HepG2 (cell line): ENCODE data around the gene SEPTIN12. TPM values are rescaled to one million over a fixed set of nuclear protein-coding genes. Genes with fewer than 3 reads are reported as not detected.

ENCODE experiments used
- CCDC6 ChIP-seq: sonication (generic); formaldehyde crosslinking; IDR thresholded peaks from 2 replicates; pipeline ENCODE4 v1.8.1; 2022; ENCODE audit warnings: mild to moderate bottlenecking, missing genetic modification reagents, moderate library complexity
- GATA4 ChIP-seq: sonication (generic); IDR thresholded peaks from 2 replicates; pipeline ENCODE4 v1.6.1; 2016; ENCODE audit warnings: antibody characterized with exemption, low read depth, borderline replicate concordance
- HOXA3 ChIP-seq: sonication (generic); formaldehyde crosslinking; IDR thresholded peaks from 2 replicates; pipeline ENCODE4 v1.5.0; 2020; ENCODE audit warnings: missing genetic modification reagents
- KDM4B ChIP-seq: sonication (generic); formaldehyde crosslinking; IDR thresholded peaks from 2 replicates; pipeline ENCODE4 v1.4.0; 2020; ENCODE audit warnings: missing genetic modification reagents
- MAZ ChIP-seq, 2 experiments: sonication (generic) in 1 of 2; formaldehyde crosslinking in 1 of 2; IDR thresholded peaks; 2 replicates each; pipeline versions ENCODE4 v1.5.0 to v1.6.1; 2012 to 2020; ENCODE audit warnings: low read depth in 2 of 2, mild to moderate bottlenecking in 2 of 2, borderline replicate concordance in 1 of 2, improper control_type of control experiment in 1 of 2, low read length in 1 of 2, missing genetic modification reagents in 1 of 2, moderate library complexity in 1 of 2
- MXD4 ChIP-seq: IDR thresholded peaks from 2 replicates; pipeline ENCODE4 v1.6.1; 2016; ENCODE audit warnings: mild to moderate bottlenecking, missing biosample characterization, missing genetic modification reagents
- MYC ChIP-seq: sonication (generic); formaldehyde crosslinking; IDR thresholded peaks from 2 replicates; pipeline ENCODE4 v1.9.0; 2021; ENCODE audit warnings: missing genetic modification reagents, borderline replicate concordance
- MYNN ChIP-seq: sonication (generic); formaldehyde crosslinking; IDR thresholded peaks from 2 replicates; pipeline ENCODE4 v1.4.0; 2020; ENCODE audit warnings: mild to moderate bottlenecking, low read depth, missing genetic modification reagents
- NR1H2 ChIP-seq: sonication (generic); formaldehyde crosslinking; IDR thresholded peaks from 2 replicates; pipeline ENCODE4 v1.8.1; 2022; ENCODE audit warnings: low read depth, missing genetic modification reagents, borderline replicate concordance
- STAT5B ChIP-seq: sonication (generic); formaldehyde crosslinking; IDR thresholded peaks from 2 replicates; pipeline ENCODE4 v1.4.0; 2020; ENCODE audit warnings: missing genetic modification reagents
- SYNCRIP ChIP-seq: fragments of 200-400 bp; formaldehyde crosslinking; IDR thresholded peaks from 2 replicates; pipeline ENCODE4 v1.6.1; 2018; ENCODE audit warnings: mild to moderate bottlenecking, low read depth, low read length; ENCODE audit not compliant: insufficient read depth
- TCF12 ChIP-seq, 2 experiments: fragments of 450-650 bp in 1 of 2; sonication (generic) in 1 of 2; formaldehyde crosslinking in 1 of 2; IDR thresholded peaks; 2 replicates each; pipeline versions ENCODE4 v1.6.1 to v1.8.0; 2017 to 2022; ENCODE audit warnings: antibody characterized with exemption in 1 of 2, mild to moderate bottlenecking in 1 of 2, missing genetic modification reagents in 1 of 2, moderate library complexity in 1 of 2
- ZBTB10 ChIP-seq: sonication (generic); formaldehyde crosslinking; IDR thresholded peaks from 2 replicates; pipeline ENCODE4 v1.4.0; 2020; ENCODE audit warnings: missing genetic modification reagents, borderline replicate concordance
- ZFY ChIP-seq: sonication (generic); formaldehyde crosslinking; IDR thresholded peaks from 2 replicates; pipeline ENCODE4 v1.4.0; 2020; ENCODE audit warnings: missing genetic modification reagents
- ZNF33A ChIP-seq: sonication (generic); formaldehyde crosslinking; IDR thresholded peaks from 2 replicates; pipeline ENCODE4 v1.5.1; 2020; ENCODE audit warnings: missing genetic modification reagents, mild to moderate bottlenecking, moderate library complexity, borderline replicate concordance
- ZNF430 ChIP-seq: sonication (generic); formaldehyde crosslinking; IDR thresholded peaks from 2 replicates; pipeline ENCODE4 v1.9.0; 2021; ENCODE audit warnings: mild to moderate bottlenecking, missing genetic modification reagents
- ZNF607 ChIP-seq: sonication (generic); formaldehyde crosslinking; IDR thresholded peaks from 2 replicates; pipeline ENCODE4 v1.5.1; 2020; ENCODE audit warnings: missing genetic modification reagents, mild to moderate bottlenecking, borderline replicate concordance
- ZNF615 ChIP-seq: sonication (generic); formaldehyde crosslinking; IDR thresholded peaks from 2 replicates; pipeline ENCODE4 v1.5.0; 2020; ENCODE audit warnings: mild to moderate bottlenecking, missing genetic modification reagents, borderline replicate concordance
- ZNF746 ChIP-seq: sonication (generic); formaldehyde crosslinking; IDR thresholded peaks from 2 replicates; pipeline ENCODE4 v1.8.0; 2022; ENCODE audit warnings: mild to moderate bottlenecking, missing genetic modification reagents
- polyA plus RNA-seq, 8 experiments: library from polyadenylated mRNA; depleted of rRNA in 3 of 8; stranded (reverse) in 7 of 8; unstranded in 1 of 8; fragments of >200 nt; fragmentation: Illumina TruSeq in 4 of 8; extraction: Trizol in 4 of 8; gene quantifications; 2 replicates each; pipeline versions ENCODE4 v1.2.1 to v1.2.3, GENCODE V29; 2011 to 2016; ENCODE audit warnings: low read depth in 4 of 8, missing spikeins in 1 of 8, mixed read lengths in 1 of 8; ENCODE audit not compliant: insufficient read depth in 1 of 8
- total RNA-seq, 5 experiments: library from RNA; depleted of rRNA; stranded (reverse); fragments of >200 nt; fragmentation: Illumina TruSeq; extraction: Trizol; gene quantifications; 2 replicates each; pipeline ENCODE4 v1.2.3, GENCODE V29; 2016; ENCODE audit warnings: low read depth in 1 of 5
- TF ChIP-seq, protein P1 (sequence below): sonication (generic); formaldehyde crosslinking; IDR thresholded peaks from 2 replicates; pipeline ENCODE4 v1.5.1; 2020; ENCODE audit warnings: mild to moderate bottlenecking, missing genetic modification reagents, borderline replicate concordance

Gene SEPTIN12
- total and polyA plus RNA-seq, 2 of the 13 experiments (the other 11 are each of a cell fraction or from before 2014, with no cell fraction given): 0.22 TPM; not detected in 1

GRCh38 chr16:4766875-4767628 lies 21.1 kb downstream of the SEPTIN12 start, which contains the start of gene ZNF500 (continued):
- TF ChIP-seq, protein P1, sequence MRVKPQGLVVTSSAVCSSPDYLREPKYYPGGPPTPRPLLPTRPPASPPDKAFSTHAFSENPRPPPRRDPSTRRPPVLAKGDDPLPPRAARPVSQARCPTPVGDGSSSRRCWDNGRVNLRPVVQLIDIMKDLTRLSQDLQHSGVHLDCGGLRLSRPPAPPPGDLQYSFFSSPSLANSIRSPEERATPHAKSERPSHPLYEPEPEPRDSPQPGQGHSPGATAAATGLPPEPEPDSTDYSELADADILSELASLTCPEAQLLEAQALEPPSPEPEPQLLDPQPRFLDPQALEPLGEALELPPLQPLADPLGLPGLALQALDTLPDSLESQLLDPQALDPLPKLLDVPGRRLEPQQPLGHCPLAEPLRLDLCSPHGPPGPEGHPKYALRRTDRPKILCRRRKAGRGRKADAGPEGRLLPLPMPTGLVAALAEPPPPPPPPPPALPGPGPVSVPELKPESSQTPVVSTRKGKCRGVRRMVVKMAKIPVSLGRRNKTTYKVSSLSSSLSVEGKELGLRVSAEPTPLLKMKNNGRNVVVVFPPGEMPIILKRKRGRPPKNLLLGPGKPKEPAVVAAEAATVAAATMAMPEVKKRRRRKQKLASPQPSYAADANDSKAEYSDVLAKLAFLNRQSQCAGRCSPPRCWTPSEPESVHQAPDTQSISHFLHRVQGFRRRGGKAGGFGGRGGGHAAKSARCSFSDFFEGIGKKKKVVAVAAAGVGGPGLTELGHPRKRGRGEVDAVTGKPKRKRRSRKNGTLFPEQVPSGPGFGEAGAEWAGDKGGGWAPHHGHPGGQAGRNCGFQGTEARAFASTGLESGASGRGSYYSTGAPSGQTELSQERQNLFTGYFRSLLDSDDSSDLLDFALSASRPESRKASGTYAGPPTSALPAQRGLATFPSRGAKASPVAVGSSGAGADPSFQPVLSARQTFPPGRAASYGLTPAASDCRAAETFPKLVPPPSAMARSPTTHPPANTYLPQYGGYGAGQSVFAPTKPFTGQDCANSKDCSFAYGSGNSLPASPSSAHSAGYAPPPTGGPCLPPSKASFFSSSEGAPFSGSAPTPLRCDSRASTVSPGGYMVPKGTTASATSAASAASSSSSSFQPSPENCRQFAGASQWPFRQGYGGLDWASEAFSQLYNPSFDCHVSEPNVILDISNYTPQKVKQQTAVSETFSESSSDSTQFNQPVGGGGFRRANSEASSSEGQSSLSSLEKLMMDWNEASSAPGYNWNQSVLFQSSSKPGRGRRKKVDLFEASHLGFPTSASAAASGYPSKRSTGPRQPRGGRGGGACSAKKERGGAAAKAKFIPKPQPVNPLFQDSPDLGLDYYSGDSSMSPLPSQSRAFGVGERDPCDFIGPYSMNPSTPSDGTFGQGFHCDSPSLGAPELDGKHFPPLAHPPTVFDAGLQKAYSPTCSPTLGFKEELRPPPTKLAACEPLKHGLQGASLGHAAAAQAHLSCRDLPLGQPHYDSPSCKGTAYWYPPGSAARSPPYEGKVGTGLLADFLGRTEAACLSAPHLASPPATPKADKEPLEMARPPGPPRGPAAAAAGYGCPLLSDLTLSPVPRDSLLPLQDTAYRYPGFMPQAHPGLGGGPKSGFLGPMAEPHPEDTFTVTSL: no peak
- TF ChIP-seq ZFY (CRISPR knock-in tag): peak; percentile 100
- no peak for TF ChIP-seq KDM4B (CRISPR knock-in tag)
- 0 out of 2 replicates have a peak, but pooled peaks have one; percentile 24 for TF ChIP-seq MYNN (CRISPR knock-in tag)
- TF ChIP-seq ZNF615 (CRISPR knock-in tag): 0 out of 2 replicates have a peak, but pooled peaks have one; percentile 44
- TF ChIP-seq MAZ (IDR thresholded peaks at IDR 0.05; ENCODE audit: borderline replicate concordance, low read depth, low read length): no peak
- peak; percentile 53; the same call in 1 of the 2 replicates for TF ChIP-seq MAZ (CRISPR knock-in tag; IDR thresholded peaks at IDR 0.05; ENCODE audit: low read depth)
- TF ChIP-seq NR1H2 (CRISPR knock-in tag): no peak; the same call in 1 of the 2 replicates
- TF ChIP-seq HOXA3 (CRISPR knock-in tag): peak; percentile 90
- TF ChIP-seq TCF12 (IDR thresholded peaks at IDR 0.05): no peak
- TF ChIP-seq TCF12 (CRISPR knock-in tag; IDR thresholded peaks at IDR 0.05): 0 out of 2 replicates have a peak, but pooled peaks have one; percentile 65
- TF ChIP-seq STAT5B (CRISPR knock-in tag): peak; percentile 35; the same call in 1 of the 2 replicates
- TF ChIP-seq ZNF430 (CRISPR knock-in tag): no peak
- no peak for TF ChIP-seq ZNF33A (CRISPR knock-in tag)
- TF ChIP-seq MYC (CRISPR knock-in tag): peak; percentile 77; the same call in 1 of the 2 replicates
- TF ChIP-seq SYNCRIP: no peak
- no peak; the same call in 1 of the 2 replicates for TF ChIP-seq CCDC6 (CRISPR knock-in tag)
- no peak for TF ChIP-seq ZNF746 (CRISPR knock-in tag)
- TF ChIP-seq ZBTB10 (CRISPR knock-in tag): peak; percentile 70; the same call in 1 of the 2 replicates
- peak; percentile 74; the same call in 1 of the 2 replicates for TF ChIP-seq ZNF607 (CRISPR knock-in tag)
- TF ChIP-seq GATA4: peak; percentile 27; the same call in 1 of the 2 replicates
- peak; percentile 85 for TF ChIP-seq MXD4 (CRISPR knock-in tag)
